Astrocyte of the cerebellum (primary cell): ENCODE measurements around the gene NCOA1.

Experiments
- DNase-seq: peaks from one replicate; pipeline ENCODE4 v3.0.0-alpha.2; 2011; ENCODE audit warnings: low read depth
- H3K4me3 ChIP-seq: 2 replicates; pipeline ENCODE4 v1.5.1; 2011; ENCODE audit warnings: mild to moderate bottlenecking, low read depth, low read length, moderate library complexity
- in situ Hi-C: cut with HindIII; loops from 2 replicates; pipeline ENCODE4 v1.10.0; 2017; ENCODE audit warnings: low sequenced_read_pairs
- TF ChIP-seq, protein P1 (sequence below): IDR thresholded peaks from 2 replicates; pipeline ENCODE4 v1.5.1; 2012; ENCODE audit warnings: low read length, low read depth, moderate library complexity, mild to moderate bottlenecking; ENCODE audit errors: missing control alignments

NCOA1 gene

DNA sequence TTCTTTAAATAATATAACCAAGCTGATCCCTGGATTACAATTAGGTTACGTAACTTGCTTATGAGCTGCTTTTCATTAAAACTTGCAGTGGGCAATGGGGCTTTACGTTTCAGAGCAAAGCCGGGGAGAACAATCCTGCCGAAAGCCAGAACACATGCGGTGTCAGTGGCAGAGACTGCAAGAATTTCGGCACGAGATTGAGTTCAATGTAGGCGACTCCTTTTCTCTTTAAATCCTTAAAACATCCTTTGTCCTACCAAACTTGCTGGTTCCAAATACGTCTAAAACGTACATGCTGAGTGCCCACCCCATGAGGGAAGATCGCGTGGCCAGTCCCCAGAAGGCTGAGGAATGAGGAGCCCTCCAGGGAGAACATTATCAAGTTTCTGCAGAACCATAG lies 36.8 kb upstream of the NCOA1 start:
- in situ Hi-C loops, result no loop called here
- TF ChIP-seq, protein P1, sequence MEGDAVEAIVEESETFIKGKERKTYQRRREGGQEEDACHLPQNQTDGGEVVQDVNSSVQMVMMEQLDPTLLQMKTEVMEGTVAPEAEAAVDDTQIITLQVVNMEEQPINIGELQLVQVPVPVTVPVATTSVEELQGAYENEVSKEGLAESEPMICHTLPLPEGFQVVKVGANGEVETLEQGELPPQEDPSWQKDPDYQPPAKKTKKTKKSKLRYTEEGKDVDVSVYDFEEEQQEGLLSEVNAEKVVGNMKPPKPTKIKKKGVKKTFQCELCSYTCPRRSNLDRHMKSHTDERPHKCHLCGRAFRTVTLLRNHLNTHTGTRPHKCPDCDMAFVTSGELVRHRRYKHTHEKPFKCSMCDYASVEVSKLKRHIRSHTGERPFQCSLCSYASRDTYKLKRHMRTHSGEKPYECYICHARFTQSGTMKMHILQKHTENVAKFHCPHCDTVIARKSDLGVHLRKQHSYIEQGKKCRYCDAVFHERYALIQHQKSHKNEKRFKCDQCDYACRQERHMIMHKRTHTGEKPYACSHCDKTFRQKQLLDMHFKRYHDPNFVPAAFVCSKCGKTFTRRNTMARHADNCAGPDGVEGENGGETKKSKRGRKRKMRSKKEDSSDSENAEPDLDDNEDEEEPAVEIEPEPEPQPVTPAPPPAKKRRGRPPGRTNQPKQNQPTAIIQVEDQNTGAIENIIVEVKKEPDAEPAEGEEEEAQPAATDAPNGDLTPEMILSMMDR, result no peak
- H3K4me3 ChIP-seq, result peak overlapping the region; percentile 21
- peak; percentile 48 for DNase-seq

DNA sequence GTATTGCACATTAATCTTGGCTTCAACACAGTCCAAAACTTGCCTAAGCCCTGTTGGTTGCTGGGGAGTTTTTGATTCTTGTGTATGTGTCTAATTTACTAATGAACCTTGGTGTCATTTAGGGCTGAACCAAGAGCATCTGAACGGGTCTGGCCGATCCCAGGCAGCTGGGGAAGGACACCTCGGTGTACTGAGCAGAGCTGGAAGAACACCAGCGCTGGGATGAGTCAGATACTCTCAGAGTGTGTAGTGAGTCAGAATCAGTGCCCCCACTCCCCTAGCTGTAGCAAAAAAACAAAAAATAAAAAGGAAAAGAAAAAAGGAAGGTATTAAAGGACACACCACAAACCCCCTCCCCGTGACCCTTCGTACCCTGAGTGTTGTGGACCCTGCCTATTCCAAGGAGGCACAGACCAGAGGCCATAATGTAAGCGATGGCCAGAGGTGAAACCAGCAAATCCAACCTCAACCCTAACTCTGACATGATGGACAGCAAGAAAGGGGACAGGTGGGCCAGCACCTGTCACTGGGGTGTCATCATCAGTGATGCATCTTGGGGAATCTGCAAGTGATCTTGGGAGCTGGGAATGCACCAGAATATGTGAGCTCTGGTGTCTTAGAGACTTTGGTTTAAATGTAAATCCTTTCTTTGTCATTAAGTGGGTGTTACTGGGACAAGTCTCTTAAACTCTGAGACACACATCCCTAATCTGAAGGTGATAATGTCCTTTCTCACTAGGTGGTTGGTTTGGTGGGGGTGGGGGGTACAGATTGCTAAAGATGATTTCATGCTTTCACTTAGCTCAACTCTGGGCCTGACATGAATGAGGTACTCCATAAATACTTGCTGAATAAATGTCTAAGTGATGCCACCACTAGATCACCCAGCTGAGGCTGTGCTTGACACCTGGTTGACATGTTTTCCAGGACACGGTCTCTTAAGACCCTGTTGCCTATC lies 34.2 kb upstream of the NCOA1 start:
- no peak overlapping the region for H3K4me3 ChIP-seq
- TF ChIP-seq, protein P1, result no peak
- in situ Hi-C loops, result loop anchor here (5.0 kb wide), 1 partner anchor 50 kb away; no protein-coding TSS in a partner anchor
- DNase-seq, result peak; percentile 63

- in situ Hi-C loops, result loop anchor here (5.0 kb wide), 1 partner anchor 49 kb away; no protein-coding TSS in a partner anchor
- no peak overlapping the region for H3K4me3 ChIP-seq
- no peak for DNase-seq
- TF ChIP-seq, protein P1, result no peak
Observed at GRCh38 chr2:24457696-24458386, 33.2 kb upstream of the NCOA1 start.

GRCh38 chr2:24459224-24460161 lies 31.6 kb upstream of the NCOA1 start:
- in situ Hi-C loops, result loop anchor here (5.0 kb wide), 1 partner anchor 48 kb away; no protein-coding TSS in a partner anchor
- TF ChIP-seq, protein P1, result no peak
- DNase-seq, result no peak
- H3K4me3 ChIP-seq, result no peak overlapping the region

GRCh38 chr2:24461685-24462084 lies 29.4 kb upstream of the NCOA1 start:
- in situ Hi-C loops, result no loop called here
- TF ChIP-seq, protein P1, result no peak
- DNase-seq, result no peak
- no peak overlapping the region for H3K4me3 ChIP-seq
